CMK (cell line): ENCODE measurements around the gene AFF3.

Experiments used
- DNase-seq: peaks from one replicate; pipeline ENCODE4 v3.0.0-alpha.2; 2010; ENCODE audit warnings: low read depth

The AFF3 gene

DNA sequence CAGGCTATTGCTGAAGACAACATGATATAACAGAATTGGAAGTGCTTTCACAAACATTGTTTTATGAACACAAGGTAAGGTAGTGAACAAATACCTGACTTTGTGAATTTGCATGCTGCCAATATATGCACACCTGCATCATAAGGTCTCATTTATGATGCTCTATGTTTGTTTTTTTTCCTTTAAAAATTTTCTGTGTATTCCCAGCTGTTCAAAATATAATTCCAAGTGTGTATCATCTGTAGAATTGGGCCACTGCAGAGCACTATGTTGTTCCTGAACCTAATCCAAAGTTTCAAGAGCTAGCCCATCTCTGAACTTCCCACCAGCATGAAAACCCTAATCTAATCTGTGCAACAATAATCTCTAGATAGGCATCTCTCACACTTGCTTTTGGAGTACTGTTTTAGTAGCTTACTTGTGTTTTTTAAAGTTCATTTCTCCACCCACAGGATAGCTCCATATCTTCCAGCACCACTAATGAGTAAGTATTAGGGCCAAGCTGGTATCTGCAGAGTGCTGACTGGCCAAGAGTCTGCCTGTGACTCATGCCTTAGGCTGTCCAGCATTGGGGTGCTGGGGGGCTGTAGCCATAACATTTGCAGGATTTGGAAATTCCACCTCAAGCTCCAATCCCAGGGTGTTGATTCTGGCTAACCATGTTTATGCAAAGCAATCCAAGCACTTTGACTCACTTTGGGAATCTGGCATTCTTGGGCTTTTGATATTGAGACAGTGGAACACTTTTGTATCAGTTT lies 444.4 kb downstream of the AFF3 start:
- DNase-seq: no peak

DNA sequence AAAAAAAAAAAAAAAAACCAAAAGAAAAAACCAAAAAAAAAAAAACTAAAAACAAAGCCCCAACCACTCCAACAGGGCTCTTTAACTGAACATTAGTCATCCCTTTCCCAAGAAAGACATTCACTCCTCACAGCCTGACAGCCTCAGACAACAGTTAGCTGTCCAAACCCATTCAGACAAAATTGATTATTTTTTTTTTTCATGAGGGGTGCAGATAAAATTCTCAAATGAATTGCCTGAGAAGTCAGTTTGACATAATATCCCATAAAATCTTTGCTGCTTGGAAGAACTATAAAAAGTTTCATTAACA lies 446.5 kb downstream of the AFF3 start:
- no peak for DNase-seq

DNA sequence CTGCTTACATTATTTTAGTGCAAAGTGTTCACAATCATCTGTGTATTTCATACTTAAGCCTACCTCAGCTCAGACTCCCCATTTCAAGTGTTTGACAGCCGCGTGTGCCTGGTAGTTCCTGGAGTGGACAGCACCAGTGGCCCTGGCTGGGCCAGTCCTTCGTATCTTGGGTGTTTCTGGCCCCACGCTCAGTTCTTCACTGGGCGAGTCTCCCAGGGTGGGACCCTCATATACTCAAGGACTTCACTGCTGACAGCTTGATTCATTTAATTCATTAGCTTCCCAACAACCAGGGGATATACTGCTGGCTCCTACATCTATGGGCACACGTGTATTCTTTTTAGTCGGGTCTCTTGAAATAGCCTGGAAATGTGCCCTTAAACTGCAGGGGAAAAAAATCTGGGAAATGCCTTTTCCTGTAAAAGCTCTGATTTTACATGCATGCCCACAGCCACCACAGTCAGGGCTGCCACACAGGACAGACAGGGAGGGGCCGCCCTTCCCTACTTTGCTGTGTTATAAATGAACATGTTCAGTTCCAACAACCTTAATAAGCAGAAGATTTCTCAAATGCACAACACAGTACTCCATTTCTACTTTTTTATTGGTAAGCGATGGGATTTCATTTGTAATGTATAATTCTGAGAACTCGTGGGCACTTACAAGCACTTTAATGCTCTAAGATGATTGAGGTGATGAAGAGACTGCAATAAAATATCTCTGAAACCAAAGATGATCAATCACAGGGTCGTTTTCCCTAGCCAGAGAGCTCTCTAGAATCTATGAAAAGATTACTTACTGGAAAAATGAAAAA lies 447.1 kb downstream of the AFF3 start:
- no peak for DNase-seq

DNA sequence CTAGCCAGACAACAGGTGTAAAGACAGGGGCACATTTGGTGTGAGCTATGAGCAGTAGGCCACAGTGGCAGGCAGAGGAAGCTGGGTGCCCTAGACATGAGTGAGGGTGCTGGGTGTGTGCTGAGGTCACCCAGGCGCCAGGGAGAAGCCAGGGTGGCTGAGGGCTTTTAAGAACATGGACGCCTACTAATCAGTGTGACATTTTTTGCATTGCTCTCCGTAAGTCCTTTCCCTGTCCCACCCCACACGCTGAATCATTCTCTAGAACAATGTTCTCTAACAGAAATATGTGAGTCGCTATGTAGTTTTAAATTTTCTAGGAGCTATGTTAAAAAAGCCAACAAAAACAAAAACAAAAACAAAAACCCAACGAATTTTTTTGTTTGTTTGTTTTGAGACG lies 448.1 kb downstream of the AFF3 start:
- no peak for DNase-seq

DNA sequence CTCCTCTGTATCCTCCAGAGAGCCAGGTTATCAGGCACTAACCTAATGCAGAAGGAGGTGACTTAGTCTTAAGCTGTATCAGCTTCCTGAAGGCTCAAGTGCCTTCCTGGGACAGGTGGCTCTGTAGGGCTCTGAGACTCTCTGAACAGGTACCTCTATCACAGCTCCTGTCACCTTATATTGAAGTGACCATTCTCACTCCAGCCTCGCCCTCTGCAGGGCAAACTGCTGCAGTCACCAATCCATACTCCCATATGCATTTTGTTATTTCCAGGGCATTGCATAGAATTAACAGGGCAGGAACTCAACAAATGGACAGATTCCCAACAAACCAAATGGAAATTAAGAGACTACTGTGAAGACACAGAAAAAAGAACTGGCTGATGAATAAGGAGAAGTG lies 449.6 kb downstream of the AFF3 start:
- DNase-seq: no peak

DNA sequence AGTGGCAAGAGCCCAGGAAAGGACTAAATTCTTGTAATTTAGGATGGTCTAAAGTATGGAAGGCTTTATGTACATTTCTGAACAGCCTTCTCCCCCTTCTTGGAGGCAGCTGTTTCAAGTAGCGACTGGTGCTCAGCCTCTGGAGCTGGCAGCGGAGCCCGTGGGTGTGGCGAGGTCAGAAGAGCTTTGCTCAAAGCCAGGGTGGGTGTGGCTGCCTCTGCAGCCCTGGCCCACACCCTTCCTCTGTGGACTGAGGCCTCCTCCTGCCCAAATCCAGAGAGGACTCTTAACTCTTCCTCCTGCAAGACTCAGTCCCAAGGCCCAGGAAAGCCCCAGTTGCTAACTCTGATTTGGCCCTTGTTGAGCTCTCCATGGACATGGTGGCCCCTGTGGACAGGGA lies 450.5 kb downstream of the AFF3 start:
- no peak for DNase-seq

DNA sequence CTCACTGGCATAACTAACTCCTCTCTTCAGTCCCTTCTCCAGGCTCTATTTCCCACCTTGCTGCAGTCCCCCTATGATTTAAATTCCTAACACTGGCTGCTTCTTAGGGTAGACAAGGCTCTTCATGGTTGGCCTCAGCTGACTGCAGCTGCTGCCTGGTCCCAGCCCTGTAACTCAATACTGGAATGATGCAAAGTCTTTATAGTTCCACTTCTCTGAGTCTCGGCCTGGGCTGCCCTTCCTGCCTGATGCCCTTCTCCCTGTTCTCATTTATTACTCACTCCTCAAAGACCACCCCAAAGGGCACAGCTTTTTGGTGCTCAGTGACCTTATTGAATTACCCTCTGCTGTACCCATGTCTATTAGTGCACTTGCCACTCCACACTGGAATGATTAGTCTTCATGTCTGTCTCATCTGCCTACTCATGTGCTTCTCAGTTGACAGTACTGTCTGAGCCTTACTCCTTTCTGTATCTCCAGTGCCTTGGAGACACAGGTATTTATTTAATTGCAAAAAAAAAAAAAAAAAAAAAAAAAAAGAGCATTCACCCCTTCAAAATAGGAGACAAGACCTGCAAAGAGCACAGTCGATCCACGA lies 453.1 kb downstream of the AFF3 start:
- no peak for DNase-seq

DNA sequence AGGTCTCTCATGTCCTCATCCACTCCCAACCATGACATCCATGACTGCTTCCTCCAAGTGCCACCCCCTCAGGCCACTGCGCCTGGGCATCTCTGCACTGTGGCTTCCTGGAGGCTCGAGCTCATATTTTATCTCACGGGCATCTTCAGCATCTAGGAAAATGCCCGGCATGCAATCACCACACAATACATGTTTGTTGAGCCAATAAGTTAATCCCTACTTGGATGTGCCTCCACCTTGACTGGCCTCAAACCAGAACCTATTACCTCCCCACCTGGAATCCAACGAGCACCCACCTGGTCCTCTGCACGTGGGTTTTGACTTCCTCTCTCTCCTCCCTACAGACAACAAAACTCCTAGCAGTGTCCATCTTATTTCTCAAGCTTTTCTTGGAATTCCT lies 453.7 kb downstream of the AFF3 start:
- no peak for DNase-seq

DNA sequence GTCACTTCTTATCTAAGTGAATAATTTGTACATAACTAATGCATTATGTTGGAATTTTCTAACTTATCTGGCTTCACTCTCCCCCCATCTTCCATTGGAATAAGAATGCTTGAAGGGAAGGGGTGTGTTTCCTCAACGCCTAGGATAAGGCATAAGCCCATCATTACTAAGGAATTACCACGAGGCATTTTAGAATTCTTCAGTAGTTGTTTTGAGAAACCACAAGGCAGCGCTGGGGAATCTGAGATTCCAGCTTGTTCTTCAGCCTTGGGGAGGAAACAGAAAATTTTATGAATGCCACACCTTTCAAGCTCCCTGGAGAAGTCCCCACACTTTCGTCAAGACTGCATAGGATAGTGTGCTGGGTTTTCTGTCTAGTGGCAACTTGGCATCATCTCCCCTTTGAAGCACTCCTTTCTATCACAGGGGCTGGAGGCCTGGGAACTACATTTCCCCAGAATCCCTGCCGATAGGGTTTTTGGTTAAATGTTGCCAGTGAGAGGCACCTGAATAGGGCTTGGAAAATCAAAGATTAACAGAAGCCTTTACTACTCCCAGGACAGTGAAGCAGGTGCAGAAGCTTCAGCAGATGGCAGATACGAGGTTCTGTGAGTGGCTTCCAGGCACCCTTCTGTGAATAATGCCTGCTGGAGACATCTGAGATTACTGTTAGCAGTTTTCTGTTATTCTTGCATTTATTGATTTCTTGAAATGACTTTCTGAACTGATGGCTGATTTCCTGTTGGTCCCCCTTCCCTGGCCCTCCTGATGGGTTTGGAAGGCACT lies 459.9 kb downstream of the AFF3 start:
- DNase-seq: no peak

DNA sequence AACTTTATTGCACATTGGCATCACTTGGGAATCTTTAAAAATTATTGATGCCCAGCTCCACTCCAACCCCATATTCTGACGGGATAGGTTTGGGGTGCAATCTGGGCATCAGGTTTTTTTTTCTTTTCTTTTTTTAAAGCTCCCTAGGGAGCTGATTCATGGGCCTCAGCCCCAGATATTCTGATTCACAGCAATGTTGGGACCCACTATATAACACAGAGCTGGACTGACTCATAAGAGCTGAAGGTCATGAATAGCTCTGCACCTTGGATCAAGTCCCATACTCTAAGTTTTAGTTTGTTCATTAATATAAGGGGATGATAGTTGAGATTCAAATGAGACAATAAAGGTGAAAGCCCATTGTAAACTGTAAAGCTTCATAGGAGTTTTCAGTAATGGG lies 461.4 kb downstream of the AFF3 start:
- DNase-seq: no peak

DNA sequence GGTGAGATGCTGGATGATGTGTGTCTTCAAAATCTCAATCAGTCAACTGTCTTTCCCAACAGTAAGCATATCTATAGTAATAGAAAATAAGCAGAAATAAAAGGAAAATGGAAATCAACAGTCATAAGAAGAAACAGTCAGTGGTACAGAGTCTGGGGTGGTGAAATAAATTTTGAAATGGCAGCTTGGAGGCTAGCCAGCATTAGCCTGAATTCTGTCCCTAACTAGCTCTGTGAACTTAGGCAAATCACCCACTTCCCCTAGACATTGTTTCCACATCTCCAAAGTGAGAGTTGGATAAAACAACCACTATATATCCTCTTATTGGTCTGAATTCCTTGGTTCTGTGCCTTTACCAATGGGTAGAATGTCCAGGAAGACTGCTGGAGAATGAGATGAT lies 462.9 kb downstream of the AFF3 start:
- no peak for DNase-seq

DNA sequence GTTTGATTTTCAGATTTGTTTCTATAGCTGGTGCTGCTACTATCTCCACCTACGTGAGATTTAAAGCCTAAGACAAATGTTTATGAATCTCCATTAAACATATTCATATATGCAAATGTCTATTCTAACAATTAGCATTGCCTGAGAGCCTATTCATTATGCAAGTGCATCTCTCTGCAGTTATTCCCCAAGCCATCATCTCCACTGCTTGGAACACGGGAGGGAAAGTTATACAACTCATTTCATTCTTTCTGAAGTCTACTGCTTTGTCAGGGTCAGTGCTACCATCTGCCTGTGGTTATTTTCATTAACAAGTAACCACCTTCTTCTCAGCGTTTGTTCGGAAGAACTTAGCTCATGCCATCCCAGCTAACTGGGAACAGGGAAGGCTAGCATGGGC lies 463.8 kb downstream of the AFF3 start:
- no peak for DNase-seq

DNA sequence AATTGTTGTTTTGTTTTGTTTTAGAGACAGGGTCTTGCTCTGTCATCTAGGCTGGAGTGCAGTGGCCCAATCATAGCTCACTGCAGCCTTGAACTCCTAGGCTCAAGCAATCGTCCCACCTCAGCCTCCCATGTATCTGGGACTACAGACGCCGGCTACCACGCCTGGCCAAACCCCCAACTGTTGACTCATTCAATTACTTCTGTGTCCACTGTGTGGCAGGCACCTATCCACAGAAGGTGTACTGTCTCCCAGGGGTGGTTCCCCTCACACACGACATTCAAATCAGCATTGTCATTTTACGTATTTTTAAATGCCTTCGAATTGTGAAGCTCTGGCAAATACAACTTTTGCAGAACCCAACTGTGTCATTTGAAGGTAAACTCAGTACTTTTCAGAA lies 464.6 kb downstream of the AFF3 start:
- DNase-seq: no peak

DNA sequence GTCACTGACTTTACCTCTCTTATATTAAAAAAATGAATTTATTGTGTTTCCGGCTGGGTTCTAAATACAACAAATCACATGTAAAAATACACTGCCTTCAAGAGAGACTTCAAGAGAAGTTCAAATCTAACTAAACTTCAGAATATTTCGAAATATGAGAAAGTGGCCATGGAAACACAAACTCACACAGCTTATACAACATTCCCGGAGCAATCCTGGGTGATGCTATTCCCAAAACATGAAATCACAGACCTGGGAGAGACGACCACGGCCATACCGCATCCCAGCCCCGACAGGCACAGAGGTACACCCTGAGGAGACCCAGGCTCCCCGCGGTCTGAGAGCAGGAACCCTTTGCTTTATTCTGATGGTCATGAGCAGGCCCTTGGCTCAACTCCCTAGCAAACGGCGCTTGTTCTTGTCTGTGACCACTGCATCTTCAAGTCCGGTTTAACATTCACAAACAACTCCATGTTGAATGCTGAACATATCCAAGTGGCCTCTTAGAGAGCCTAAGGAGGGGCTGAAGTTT lies 467.2 kb downstream of the AFF3 start:
- no peak for DNase-seq

DNA sequence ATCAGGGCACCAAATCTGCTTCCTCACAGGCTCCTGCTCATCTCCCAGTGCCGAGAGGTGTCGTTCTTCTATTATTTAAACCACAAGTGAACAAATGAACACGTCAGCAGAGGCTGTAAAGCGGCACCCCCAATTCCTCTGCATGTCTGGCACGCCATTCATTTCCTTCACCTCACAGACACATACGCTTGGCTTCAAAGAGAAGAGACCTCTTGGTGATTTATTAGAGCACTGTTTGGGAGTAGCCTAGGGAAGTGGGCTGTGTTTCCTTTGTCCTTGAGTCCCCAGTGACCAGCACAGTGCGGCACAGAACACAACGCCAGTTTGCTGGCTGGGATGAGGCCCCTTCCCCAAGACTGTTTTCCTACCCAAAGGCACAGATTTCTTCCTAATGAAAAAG lies 468.3 kb downstream of the AFF3 start:
- DNase-seq: no peak

DNA sequence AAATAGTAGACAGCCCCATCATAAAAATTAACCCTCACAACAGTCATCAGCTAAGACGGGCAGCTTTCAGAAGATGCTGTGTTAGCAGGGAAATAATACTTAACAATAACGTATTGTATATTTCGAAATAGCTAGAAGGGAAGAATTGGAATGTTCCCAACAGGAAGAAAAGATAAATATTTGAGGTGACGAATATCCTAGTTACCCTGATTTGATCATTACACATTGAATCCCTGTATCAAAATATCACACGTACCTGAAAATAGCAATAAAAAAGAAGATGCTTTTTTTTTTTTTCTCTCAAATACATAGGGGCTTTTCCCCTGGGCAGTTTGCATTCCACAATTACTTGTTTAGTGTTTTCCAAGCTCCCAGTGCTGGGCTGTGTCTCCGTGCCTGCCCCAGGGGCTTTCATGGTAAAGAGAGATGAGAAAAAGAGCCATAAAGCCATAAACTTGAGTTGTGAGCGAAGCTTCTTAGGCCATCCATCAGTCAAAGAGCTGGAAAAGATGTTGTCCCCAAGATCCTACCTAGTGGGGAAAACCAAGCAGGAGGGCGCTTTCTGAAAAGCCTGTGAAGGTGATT lies 469.5 kb downstream of the AFF3 start:
- no peak for DNase-seq

DNA sequence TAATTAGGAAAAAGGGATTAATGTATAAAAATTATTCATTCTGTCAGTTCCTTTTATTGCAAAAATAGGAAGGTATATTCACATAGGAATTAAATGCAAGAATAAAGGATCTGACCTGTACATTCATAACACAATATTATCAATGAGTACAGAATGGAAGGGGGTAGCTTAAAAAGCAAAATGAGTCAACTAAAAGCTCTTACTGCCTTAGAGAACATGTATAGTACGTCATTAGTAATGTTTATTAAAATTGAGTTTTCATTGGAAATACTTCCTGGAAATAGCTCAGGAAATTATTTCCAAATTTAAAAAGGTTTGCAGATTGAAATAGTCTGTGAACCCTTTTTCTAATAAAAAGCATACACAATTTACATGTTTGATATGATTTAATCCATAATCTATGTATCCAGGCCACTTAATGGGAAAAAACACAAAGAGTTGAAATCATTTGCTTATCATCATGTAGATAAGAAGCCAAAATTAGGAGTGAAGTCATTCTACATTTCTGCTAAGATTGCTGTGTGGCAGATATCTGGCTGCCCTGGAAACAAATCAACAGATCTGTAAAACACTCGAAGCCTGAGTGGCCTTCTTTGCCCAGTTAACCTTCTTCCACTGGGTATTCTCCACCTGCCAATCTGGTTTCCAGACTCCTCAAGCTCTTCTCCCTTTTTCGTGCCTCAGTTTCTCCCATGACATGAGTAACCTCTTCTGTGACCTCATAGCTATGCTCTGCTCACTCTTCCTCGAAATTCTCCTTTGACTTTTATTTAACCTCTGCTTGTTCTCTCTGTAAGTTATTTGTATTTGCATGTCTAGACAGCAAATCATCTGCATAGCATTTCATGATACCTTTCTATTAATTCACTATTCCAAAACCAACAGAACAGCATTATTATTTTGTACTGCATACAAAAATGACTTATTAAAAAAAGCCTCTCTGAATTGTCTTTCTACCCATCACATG lies 471.3 kb downstream of the AFF3 start:
- no peak for DNase-seq

DNA sequence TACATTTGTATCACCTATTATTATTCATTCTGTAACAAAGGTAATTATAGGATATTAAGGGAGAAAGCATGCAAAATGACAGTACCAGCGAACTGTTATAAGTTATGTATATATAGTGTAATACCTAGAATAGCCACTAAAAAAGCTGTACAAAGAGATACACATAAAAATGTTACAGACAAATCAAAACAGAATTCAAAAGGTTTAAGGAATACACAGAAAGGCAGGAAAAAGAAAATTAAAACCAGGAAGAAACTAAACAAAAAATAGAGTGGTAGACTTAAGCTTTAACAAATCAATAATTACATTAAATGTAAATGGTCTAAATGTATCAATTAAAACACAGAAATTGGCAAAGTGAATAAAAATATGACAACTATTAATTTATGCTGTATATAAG lies 476.1 kb downstream of the AFF3 start:
- DNase-seq: no peak

DNA sequence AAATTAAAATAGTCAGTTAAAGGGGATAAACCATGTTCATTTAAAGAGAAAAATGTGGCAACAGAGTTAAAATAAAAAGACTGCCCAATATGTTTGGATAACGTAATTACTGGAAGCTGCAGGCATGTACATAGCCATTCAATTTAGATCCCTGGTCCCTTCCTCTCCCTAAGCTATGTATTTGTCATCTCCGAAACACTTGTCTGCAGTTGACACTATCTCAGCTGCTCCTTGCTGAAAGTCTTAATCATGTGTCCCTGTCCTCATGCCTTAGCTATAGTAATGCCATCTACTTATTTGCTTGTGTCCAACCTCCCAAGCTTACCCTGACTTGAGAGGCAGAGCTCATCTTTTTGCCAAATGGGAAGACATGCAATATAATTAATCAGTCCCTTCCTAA lies 478.7 kb downstream of the AFF3 start:
- no peak for DNase-seq

DNA sequence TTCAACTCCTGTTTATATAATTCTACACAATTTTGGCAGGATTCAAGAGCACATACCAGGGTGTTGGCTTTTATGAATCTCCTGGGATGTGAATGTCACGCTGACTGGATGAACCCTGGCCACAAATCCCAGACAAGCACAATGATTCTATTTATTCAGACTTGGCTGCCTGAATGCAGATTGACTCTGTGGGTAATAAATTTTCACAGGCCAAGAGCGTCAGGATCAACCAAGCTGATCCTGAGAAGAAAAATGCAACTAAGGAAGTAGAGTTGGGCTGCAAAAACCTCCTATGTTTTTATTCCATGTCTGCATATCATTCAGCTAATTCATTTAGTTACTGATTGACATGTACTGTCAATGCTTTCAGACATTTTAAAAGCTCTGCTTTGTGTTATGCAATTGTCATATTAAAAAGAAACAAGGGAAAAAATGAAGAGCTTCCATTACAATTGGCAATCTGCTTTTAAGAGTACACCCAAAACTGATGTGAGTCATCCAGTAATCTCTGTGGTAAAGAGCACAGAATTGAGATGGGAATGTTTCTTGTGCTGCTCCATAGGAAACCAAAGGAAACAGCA lies 479.5 kb downstream of the AFF3 start:
- no peak for DNase-seq
